Trophoblast cell (in vitro differentiated cells and primary cell): ENCODE data around the gene ADARB1.

ENCODE experiments used
- DNase-seq, 2 donors: peaks; one replicate each; pipeline ENCODE4 v3.0.0-alpha.2; 2016
- H2AFZ ChIP-seq: 2 replicates; pipeline ENCODE4 v1.6.1; 2013; ENCODE audit warnings: low read length, moderate library complexity, mild to moderate bottlenecking; ENCODE audit not compliant: insufficient read depth, poor library complexity
- H2AK5ac ChIP-seq: 2 replicates; pipeline ENCODE4 v1.6.1; 2013; ENCODE audit warnings: mild to moderate bottlenecking, low read length
- H2BK120ac ChIP-seq: 2 replicates; pipeline ENCODE4 v1.6.1; 2013; ENCODE audit warnings: low read length, mild to moderate bottlenecking, moderate library complexity; ENCODE audit not compliant: insufficient read depth, poor library complexity
- H2BK12ac ChIP-seq: 2 replicates; pipeline ENCODE4 v1.6.1; 2013; ENCODE audit warnings: mild to moderate bottlenecking, low read length, moderate library complexity
- H2BK5ac ChIP-seq: 2 replicates; pipeline ENCODE4 v1.6.1; 2013; ENCODE audit warnings: low read length, low read depth, moderate library complexity, mild to moderate bottlenecking; ENCODE audit not compliant: poor library complexity
- H3K14ac ChIP-seq: 2 replicates; pipeline ENCODE4 v1.6.1; 2013; ENCODE audit warnings: mild to moderate bottlenecking, low read length
- H3K18ac ChIP-seq: 2 replicates; pipeline ENCODE4 v1.6.1; 2013; ENCODE audit warnings: mild to moderate bottlenecking, low read length
- H3K23ac ChIP-seq: 2 replicates; pipeline ENCODE4 v1.6.1; 2013; ENCODE audit warnings: low read length
- H3K27ac ChIP-seq: 2 replicates; pipeline ENCODE4 v1.5.1; 2013; ENCODE audit warnings: low read depth, mild to moderate bottlenecking, inconsistent platforms, low read length, moderate library complexity
- H3K27me3 ChIP-seq: 2 replicates; pipeline ENCODE4 v1.6.1; 2013; ENCODE audit warnings: inconsistent platforms, mild to moderate bottlenecking, low read length, moderate library complexity; ENCODE audit not compliant: insufficient read depth
- H3K36me3 ChIP-seq, 2 experiments: 1 replicate in 1 of 2; 2 replicates in 1 of 2; pipeline ENCODE4 v1.6.1; 2013; ENCODE audit warnings: low read length in 2 of 2, mild to moderate bottlenecking in 2 of 2, moderate library complexity in 1 of 2; ENCODE audit not compliant: insufficient read depth in 2 of 2, control insufficient read depth in 1 of 2
- H3K4ac ChIP-seq: 2 replicates; pipeline ENCODE4 v1.6.1; 2013; ENCODE audit warnings: low read depth, mild to moderate bottlenecking, low read length, moderate library complexity
- H3K4me1 ChIP-seq, 2 experiments: 1 replicate in 1 of 2; 2 replicates in 1 of 2; pipeline ENCODE4 v1.6.1; 2013; ENCODE audit warnings: low read length in 2 of 2, mild to moderate bottlenecking in 2 of 2, moderate library complexity in 1 of 2; ENCODE audit not compliant: insufficient read depth in 2 of 2, control insufficient read depth in 1 of 2
- H3K4me2 ChIP-seq: 2 replicates; pipeline ENCODE4 v1.6.1; 2013; ENCODE audit warnings: inconsistent platforms, mild to moderate bottlenecking, low read length, moderate library complexity
- H3K4me3 ChIP-seq: 2 replicates; pipeline ENCODE4 v1.5.1; 2013; ENCODE audit warnings: mild to moderate bottlenecking, low read depth, low read length, inconsistent platforms
- H3K79me1 ChIP-seq: one replicate; pipeline ENCODE4 v1.6.1; 2013; ENCODE audit warnings: low read length
- H3K79me2 ChIP-seq: 2 replicates; pipeline ENCODE4 v1.6.1; 2013; ENCODE audit warnings: low read length, mild to moderate bottlenecking; ENCODE audit not compliant: control insufficient read depth, insufficient read depth, poor library complexity
- H3K9ac ChIP-seq: 2 replicates; pipeline ENCODE4 v1.6.1; 2013; ENCODE audit warnings: mild to moderate bottlenecking, low read length
- H3K9me3 ChIP-seq: 2 replicates; pipeline ENCODE4 v1.6.1; 2013; ENCODE audit warnings: low read depth, mild to moderate bottlenecking, control low read depth, inconsistent platforms, low read length; ENCODE audit not compliant: insufficient read depth
- H4K12ac ChIP-seq: 2 replicates; pipeline ENCODE4 v1.6.1; 2013; ENCODE audit warnings: low read depth, mild to moderate bottlenecking, low read length, moderate library complexity
- H4K8ac ChIP-seq: 2 replicates; pipeline ENCODE4 v1.6.1; 2013; ENCODE audit warnings: low read depth, mild to moderate bottlenecking, low read length, moderate library complexity
- H4K91ac ChIP-seq: one replicate; pipeline ENCODE4 v1.6.1; 2013; ENCODE audit warnings: low read depth, mild to moderate bottlenecking, low read length, moderate library complexity
- WGBS: extraction: QIAGEN DNeasy Blood & Tissue Kit; methylation state at CpG from one replicate; pipeline ENCODE4 v1.1.7; 2013; ENCODE audit warnings: missing lambda C conversion rate; ENCODE audit not compliant: insufficient read length, insufficient coverage; ENCODE audit errors: extremely low coverage; 5-methylcytosine and 5-hydroxymethylcytosine counted together

The ADARB1 gene

GRCh38 chr21:45262041-45262581, 187.7 kb downstream of the ADARB1 start:
- Histone ChIP-seq H4K8ac (no peak overlapping the region), H3K79me1 (no peaks in the 10 kb centered on the region), H3K4me3 (no peak overlapping the region), H3K79me2 (no peaks in the 10 kb centered on the region), H2BK5ac (no peak overlapping the region), H2AK5ac (no peak overlapping the region), H2AFZ (no peak overlapping the region), H3K23ac (no peak overlapping the region), H3K4ac (no peak overlapping the region), H3K9ac (no peak overlapping the region), H3K27ac (no peak overlapping the region), H2BK12ac (no peak overlapping the region), H3K9me3 (peaks cover 3% of the 10 kb centered on the region), H3K27me3 (no peaks in the 10 kb centered on the region), H2BK120ac (no peak overlapping the region), H4K91ac (no peak overlapping the region), H3K18ac (no peak overlapping the region), H3K14ac (no peak overlapping the region), H3K4me2 (no peak overlapping the region), H4K12ac (no peak overlapping the region), H3K36me3 (peaks cover 39 to 47% of the 10 kb centered on the region in 2 experiments), H3K4me1 (no peaks in the 10 kb centered on the region)
- WGBS: no CpG with 5 or more reads among the region's 7 CpGs
- DNase-seq: no peak

GRCh38 chr21:45262616-45263015, 188.2 kb downstream of the ADARB1 start:
- Histone ChIP-seq H2BK12ac (no peak overlapping the region), H3K27me3 (no peaks in the 10 kb centered on the region), H2BK120ac (no peak overlapping the region), H3K9me3 (peaks cover 3% of the 10 kb centered on the region), H3K14ac (no peak overlapping the region), H3K23ac (no peak overlapping the region), H4K8ac (no peak overlapping the region), H3K4me3 (no peak overlapping the region), H4K12ac (no peak overlapping the region), H4K91ac (no peak overlapping the region), H3K36me3 (peaks cover 44 to 52% of the 10 kb centered on the region in 2 experiments), H3K18ac (no peak overlapping the region), H2AFZ (no peak overlapping the region), H3K9ac (no peak overlapping the region), H2BK5ac (no peak overlapping the region), H3K79me2 (no peaks in the 10 kb centered on the region), H3K4me1 (no peaks in the 10 kb centered on the region), H3K4ac (no peak overlapping the region), H3K4me2 (no peak overlapping the region), H3K27ac (no peak overlapping the region), H2AK5ac (no peak overlapping the region), H3K79me1 (no peaks in the 10 kb centered on the region)
- DNase-seq: peak; percentile 85 to 89
- WGBS: no CpG with 5 or more reads among the region's 11 CpGs

- Histone ChIP-seq H4K91ac (no peak overlapping the region), H2AFZ (no peak overlapping the region), H3K4ac (no peak overlapping the region), H3K23ac (no peak overlapping the region), H3K79me2 (no peaks in the 10 kb centered on the region), H2BK12ac (no peak overlapping the region), H4K8ac (no peak overlapping the region), H3K4me3 (no peak overlapping the region), H3K9ac (no peak overlapping the region), H3K14ac (no peak overlapping the region), H3K4me1 (no peaks in the 10 kb centered on the region), H3K36me3 (peaks cover 44 to 54% of the 10 kb centered on the region in 2 experiments), H3K27ac (no peak overlapping the region), H3K9me3 (peaks cover 3% of the 10 kb centered on the region), H3K4me2 (no peak overlapping the region), H2AK5ac (no peak overlapping the region), H3K79me1 (no peaks in the 10 kb centered on the region), H3K18ac (no peak overlapping the region), H3K27me3 (no peaks in the 10 kb centered on the region), H2BK120ac (no peak overlapping the region), H4K12ac (no peak overlapping the region), H2BK5ac (no peak overlapping the region)
- no CpG with 5 or more reads among the region's 6 CpGs for WGBS
- DNase-seq: no peak
Observed at GRCh38 chr21:45263534-45263933, 189.2 kb downstream of the ADARB1 start.

- H2BK12ac ChIP-seq: no peak overlapping the region
- no peak overlapping the region for H3K4ac ChIP-seq
- no peak overlapping the region for H3K4me3 ChIP-seq
- H2AK5ac ChIP-seq: no peak overlapping the region
- H3K4me2 ChIP-seq: no peak overlapping the region
- H3K79me1 ChIP-seq: no peaks in the 10 kb centered on the region
- H2BK5ac ChIP-seq: no peak overlapping the region
- H4K12ac ChIP-seq: no peak overlapping the region
- DNase-seq: no peak
- H4K8ac ChIP-seq: no peak overlapping the region
- no peak overlapping the region for H3K14ac ChIP-seq
- H3K9me3 ChIP-seq: peaks cover 3% of the 10 kb centered on the region
- no peaks in the 10 kb centered on the region for H3K27me3 ChIP-seq
- no peak overlapping the region for H3K18ac ChIP-seq
- no CpG with 5 or more reads among the region's 23 CpGs for WGBS
- H3K79me2 ChIP-seq: no peaks in the 10 kb centered on the region
- no peak overlapping the region for H3K27ac ChIP-seq
- H3K23ac ChIP-seq: no peak overlapping the region
- H4K91ac ChIP-seq: no peak overlapping the region
- H3K36me3 ChIP-seq: peaks cover 44 to 54% of the 10 kb centered on the region in 2 experiments
- H2BK120ac ChIP-seq: no peak overlapping the region
- no peak overlapping the region for H3K9ac ChIP-seq
- H2AFZ ChIP-seq: no peak overlapping the region
- no peaks in the 10 kb centered on the region for H3K4me1 ChIP-seq
Observed at GRCh38 chr21:45264146-45264911, 189.9 kb downstream of the ADARB1 start.
